Heart left ventricle (tissue), 13 donors: ENCODE measurements around the gene MEF2A.

Source experiments
- POLR2A ChIP-seq, 2 donors: fragments of 450-650 bp; IDR thresholded peaks; one replicate each; pipeline ENCODE4 v1.6.1; 2017; ENCODE audit warnings: antibody characterized with exemption in 2 of 2, mild to moderate bottlenecking in 2 of 2, moderate library complexity in 2 of 2
- TF ChIP-seq, protein P1 (sequence below), 12 donors: fragments of 200-600 bp; sonication (generic) in 4 of 12; IDR thresholded peaks; one replicate each; pipeline versions ENCODE4 v1.5.0 to v1.8.0; 2018 to 2022; ENCODE audit warnings: antibody characterized with exemption in 12 of 12, mild to moderate bottlenecking in 5 of 12
- donor health status: ischemic (EF 13 %, LVEDD 7.1; RV severe dilation, severe dysfunction).
- donor health status: DM: no; HTN: yes; CAD: no.
- donor health status: DM: no; HTN: no; CAD: no.
- donor health status: ischemic (EF 25% LVEDD 6.9; RV normal size, moderate dysfunction).
- donor health status: ischemic (EF 25% LVEDD 5.7; RV mildly dilated, moderate dysfunction).
- donor health status: ischemic (EF 35%, LVEDD 5.7; RV mildly dilated, moderate dysfunction).
- donor health status: nonischemic (EF 11% LVEDD 7.7; RV severe dilation, severe dysfunction).
- donor health status: DM: yes; HTN: yes; CAD: no.
- donor health status: PGD.
- donor health status: ischemic (EF 29% LVEDD 5.4; RV normal size, mild dysfunction).
- donor health status: nonischemic (EF 23%, LVEDD 6.1; RV moderate dilation, normal function).

DNA sequence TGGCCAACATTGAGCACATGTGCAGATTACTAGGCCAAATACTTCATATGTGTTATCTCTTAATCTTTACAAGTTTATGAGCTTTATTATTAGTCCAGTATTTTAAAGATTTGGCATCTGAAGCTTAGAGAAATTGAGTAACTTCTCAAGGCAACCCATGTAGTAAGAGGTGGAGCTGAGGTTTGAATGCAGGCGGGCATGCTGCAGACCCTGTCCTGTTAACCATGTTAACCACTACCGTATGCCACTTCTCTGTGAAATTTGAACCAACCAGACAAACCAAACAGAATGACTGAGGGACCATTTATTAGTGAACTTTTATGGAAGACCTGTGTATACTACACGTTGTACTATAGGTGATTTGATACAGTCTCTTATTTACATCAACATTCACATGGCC lies 49.7 kb downstream of the MEF2A start:
- no peak for TF ChIP-seq POLR2A (IDR thresholded peaks at IDR 0.05)
- TF ChIP-seq, protein P1, sequence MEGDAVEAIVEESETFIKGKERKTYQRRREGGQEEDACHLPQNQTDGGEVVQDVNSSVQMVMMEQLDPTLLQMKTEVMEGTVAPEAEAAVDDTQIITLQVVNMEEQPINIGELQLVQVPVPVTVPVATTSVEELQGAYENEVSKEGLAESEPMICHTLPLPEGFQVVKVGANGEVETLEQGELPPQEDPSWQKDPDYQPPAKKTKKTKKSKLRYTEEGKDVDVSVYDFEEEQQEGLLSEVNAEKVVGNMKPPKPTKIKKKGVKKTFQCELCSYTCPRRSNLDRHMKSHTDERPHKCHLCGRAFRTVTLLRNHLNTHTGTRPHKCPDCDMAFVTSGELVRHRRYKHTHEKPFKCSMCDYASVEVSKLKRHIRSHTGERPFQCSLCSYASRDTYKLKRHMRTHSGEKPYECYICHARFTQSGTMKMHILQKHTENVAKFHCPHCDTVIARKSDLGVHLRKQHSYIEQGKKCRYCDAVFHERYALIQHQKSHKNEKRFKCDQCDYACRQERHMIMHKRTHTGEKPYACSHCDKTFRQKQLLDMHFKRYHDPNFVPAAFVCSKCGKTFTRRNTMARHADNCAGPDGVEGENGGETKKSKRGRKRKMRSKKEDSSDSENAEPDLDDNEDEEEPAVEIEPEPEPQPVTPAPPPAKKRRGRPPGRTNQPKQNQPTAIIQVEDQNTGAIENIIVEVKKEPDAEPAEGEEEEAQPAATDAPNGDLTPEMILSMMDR (IDR thresholded peaks at IDR 0.05): no peak
